Endothelial cell of umbilical vein (primary cell): Measurements from ENCODE around the gene SYCE1L. TPM values are rescaled to one million over a fixed set of nuclear protein-coding genes. Genes with fewer than 3 reads are reported as not detected.

Source experiments
- BruUV-seq: library from RNA; stranded (reverse); fragments of 400-500 nt; replicated peaks from 2 replicates; lab custom pipeline; 2021; lab: Mats Ljungman, UMichigan
- CTCF ChIA-PET: fragments of 300-600, 350-600 bp; sonication (Branson Sonifier 250); formaldehyde crosslinking; loops from one replicate; lab custom pipeline; 2021; ENCODE audit warnings: antibody characterized with exemption, inconsistent platforms; lab: Charles Lee
- POLR2A ChIA-PET: fragments of 300-600, 350-600 bp; sonication (Branson Sonifier 250); formaldehyde crosslinking; loops from one replicate; lab custom pipeline; 2021; ENCODE audit warnings: antibody characterized with exemption, inconsistent platforms; lab: Charles Lee
- DNase-seq: peaks from one replicate; pipeline ENCODE4 v3.0.0-alpha.2; 2011; ENCODE audit warnings: low read depth, low spot score
- FAIRE-seq: peaks from 2 replicates; lab custom pipeline; 2011; peaks lifted over from hg19 to GRCh38; lab: Jason Lieb, UNC
- H2AFZ ChIP-seq: 2 replicates; pipeline ENCODE4 v1.6.0; 2012; ENCODE audit warnings: low read depth, low read length, control low read depth, inconsistent platforms
- H3K27ac ChIP-seq: 2 replicates; pipeline ENCODE4 v1.5.1; 2011; ENCODE audit warnings: low read depth, mild to moderate bottlenecking, control low read depth, low read length, moderate library complexity; ENCODE audit not compliant: insufficient read depth
- H3K27me3 ChIP-seq, 2 experiments: 2 replicates each; pipeline versions ENCODE4 v1.6.0 to v1.6.1; 2011; ENCODE audit warnings: low read length in 2 of 2, mixed read lengths in 1 of 2; ENCODE audit not compliant: control insufficient read depth in 2 of 2, insufficient read depth in 2 of 2
- H3K36me3 ChIP-seq, 2 experiments: 2 replicates in 1 of 2; 3 replicates in 1 of 2; pipeline ENCODE4 v1.5.1; 2011; ENCODE audit warnings: low read length in 2 of 2, mild to moderate bottlenecking in 1 of 2, moderate library complexity in 1 of 2; ENCODE audit not compliant: control insufficient read depth in 2 of 2, insufficient read depth in 2 of 2; ENCODE audit errors: extremely low read depth in 1 of 2
- H3K4me1 ChIP-seq: 3 replicates; pipeline ENCODE4 v1.5.1; 2011; ENCODE audit warnings: mild to moderate bottlenecking, low read length; ENCODE audit not compliant: control insufficient read depth, insufficient read depth; ENCODE audit errors: extremely low read depth
- H3K4me2 ChIP-seq: 2 replicates; pipeline ENCODE4 v1.6.1; 2011; ENCODE audit warnings: low read length, control low read depth, mixed read lengths; ENCODE audit not compliant: insufficient read depth
- H3K4me3 ChIP-seq, 3 experiments: fragments of 200-600 bp in 1 of 3; sonication (generic), shearing (Covaris generic) in 1 of 3; replicated peaks in 1 of 3; 2 replicates each; pipeline ENCODE4 v1.5.1; 2011 to 2016; ENCODE audit warnings: control low read depth in 3 of 3, low read length in 3 of 3, mild to moderate bottlenecking in 2 of 3, inconsistent platforms in 1 of 3, low read depth in 1 of 3, moderate library complexity in 1 of 3; ENCODE audit not compliant: insufficient read depth in 1 of 3
- H3K79me2 ChIP-seq: 2 replicates; pipeline ENCODE4 v1.6.0; 2012; ENCODE audit warnings: low read length, inconsistent platforms; ENCODE audit not compliant: control insufficient read depth, insufficient read depth
- H3K9ac ChIP-seq: replicated peaks from 2 replicates; pipeline ENCODE3; 2011; ENCODE audit warnings: low read length, control low read depth; ENCODE audit not compliant: insufficient read depth; ENCODE audit errors: extremely low read depth
- H3K9me1 ChIP-seq: replicated peaks from 3 replicates; pipeline ENCODE4 v1.6.0; 2011; ENCODE audit warnings: mild to moderate bottlenecking, low read length; ENCODE audit not compliant: control insufficient read depth, insufficient read depth; ENCODE audit errors: extremely low read depth
- H3K9me3 ChIP-seq: replicated peaks from 2 replicates; pipeline ENCODE4 v1.5.1; 2012; ENCODE audit warnings: low read length, inconsistent platforms; ENCODE audit not compliant: control insufficient read depth, insufficient read depth
- H4K20me1 ChIP-seq: replicated peaks from 2 replicates; pipeline ENCODE3; 2011; ENCODE audit warnings: mild to moderate bottlenecking, low read length; ENCODE audit not compliant: control insufficient read depth, insufficient read depth; ENCODE audit errors: extremely low read depth
- CTCF ChIP-seq, 2 donors: IDR thresholded peaks; 1 replicate in 1 of 2; 2 replicates in 1 of 2; pipeline ENCODE4 v1.5.1; 2011; ENCODE audit warnings: low read length in 2 of 2, mild to moderate bottlenecking in 2 of 2, moderate library complexity in 2 of 2, control low read depth in 1 of 2, inconsistent platforms in 1 of 2, low read depth in 1 of 2; ENCODE audit not compliant: insufficient read depth in 1 of 2; ENCODE audit errors: extremely low read depth in 1 of 2
- EZH2 ChIP-seq: IDR thresholded peaks from 2 replicates; pipeline ENCODE4 v1.6.1; 2012; ENCODE audit warnings: borderline replicate concordance, low read depth, mild to moderate bottlenecking, moderate library complexity, low read length, inconsistent platforms; ENCODE audit not compliant: severe bottlenecking
- FOS ChIP-seq: IDR thresholded peaks from 2 replicates; pipeline ENCODE4 v1.6.1; 2011; ENCODE audit warnings: mild to moderate bottlenecking, low read length, moderate library complexity, borderline replicate concordance; ENCODE audit not compliant: insufficient read depth
- GATA2 ChIP-seq: IDR thresholded peaks from 2 replicates; pipeline ENCODE4 v1.7.0; 2011; ENCODE audit warnings: low read depth, mild to moderate bottlenecking, moderate library complexity, mixed read lengths, low read length; ENCODE audit not compliant: insufficient read length, insufficient read depth
- JUN ChIP-seq: IDR thresholded peaks from 2 replicates; pipeline ENCODE4 v1.6.1; 2011; ENCODE audit warnings: borderline replicate concordance, low read depth; ENCODE audit not compliant: insufficient read length, insufficient read depth
- MAX ChIP-seq: IDR thresholded peaks from 2 replicates; pipeline ENCODE4 v1.6.1; 2011; ENCODE audit not compliant: insufficient read depth, insufficient read length
- MYC ChIP-seq: IDR thresholded peaks from one replicate; pipeline ENCODE4 v1.6.1; 2011; ENCODE audit warnings: mild to moderate bottlenecking, low read depth, low read length
- POLR2A ChIP-seq: IDR thresholded peaks from 2 replicates; pipeline ENCODE4 v1.6.1; 2012; ENCODE audit warnings: low read depth, mild to moderate bottlenecking, control low read depth, low read length
- POLR2AphosphoS5 ChIP-seq: IDR thresholded peaks from 2 replicates; pipeline ENCODE4 v1.6.1; 2012; ENCODE audit warnings: low read depth, mild to moderate bottlenecking, control low read depth, low read length, moderate library complexity; ENCODE audit not compliant: insufficient read depth
- dilution Hi-C: fragments of 300-500 bp; cut with MboI; formaldehyde crosslinking; loops from one replicate; pipeline ENCODE4 v1.15.0; 2019; ENCODE audit warnings: low sequenced_read_pairs; ENCODE audit not compliant: extremely low pct_ligation_motif_present
- intact Hi-C: fragments of 100-400 bp; cut with micrococcal nuclease; formaldehyde crosslinking; loops from one replicate; pipeline ENCODE4 v1.10.0; 2022
- polyA plus RNA-seq, 4 experiments: library from polyadenylated mRNA; depleted of rRNA in 3 of 4; stranded (reverse) in 3 of 4; unstranded in 1 of 4; fragments of >200 nt; gene quantifications; 2 replicates each; pipeline versions ENCODE4 v1.2.1 to v1.2.3, GENCODE V29; 2011 to 2012; ENCODE audit warnings: missing spikeins in 1 of 4
- total RNA-seq: library from RNA; stranded (reverse); gene quantifications from 2 replicates; pipeline ENCODE4 v1.2.3, GENCODE V29; 2021

Gene SYCE1L
- total and polyA plus RNA-seq, 2 donors (not counting 3 experiments of a cell fraction or from before 2014, with no cell fraction given), result 6.8 to 13.7 TPM

- no peaks in the 10 kb centered on the region for H3K9me3 ChIP-seq
- no peaks in the 10 kb centered on the region for H3K9me1 ChIP-seq
- dilution Hi-C loops (no loop called here), intact Hi-C loops (no loop called here)
- FAIRE-seq (no peak), DNase-seq (no peak)
- H3K4me1 ChIP-seq, result no peaks in the 10 kb centered on the region
- no peak overlapping the region for H2AFZ ChIP-seq
- H3K27me3 ChIP-seq, result no peaks in the 10 kb centered on the region
- H3K79me2 ChIP-seq, result no peaks in the 10 kb centered on the region
- CTCF ChIA-PET, result interaction anchor here (0.6 to 1.3 kb wide), 4 partner anchors 11 to 360 kb away, joined by 3 to 4 read pairs (median 3); no protein-coding TSS in a partner anchor
- POLR2A ChIA-PET, result no interaction called here
- H3K27ac ChIP-seq, result no peak overlapping the region
- TF ChIP-seq MYC, result no peak
- TF ChIP-seq CTCF (IDR thresholded peaks at IDR 0.05; ENCODE audit: extremely low read depth in 1 of 2, insufficient read depth in 1 of 2, low read depth in 1 of 2, low read length in 2 of 2), result peak; percentile 41 to 44
- no peaks in the 10 kb centered on the region for H3K36me3 ChIP-seq
- no peaks in the 10 kb centered on the region for H4K20me1 ChIP-seq
- no peak overlapping the region for H3K9ac ChIP-seq
- H3K4me2 ChIP-seq, result no peak overlapping the region
- no peak overlapping the region for H3K4me3 ChIP-seq
- BruUV-seq, result no TSS peak
Observed at GRCh38 chr16:77223184-77223583, 24.0 kb downstream of the SYCE1L start.

- Histone ChIP-seq H2AFZ (no peak overlapping the region), H3K9me3 (no peaks in the 10 kb centered on the region), H3K9me1 (no peaks in the 10 kb centered on the region), H4K20me1 (no peaks in the 10 kb centered on the region), H3K27ac (no peak overlapping the region), H3K79me2 (no peaks in the 10 kb centered on the region), H3K9ac (no peak overlapping the region), H3K4me3 (no peak overlapping the region), H3K4me2 (no peak overlapping the region), H3K4me1 (no peaks in the 10 kb centered on the region), H3K27me3 (no peaks in the 10 kb centered on the region), H3K36me3 (no peaks in the 10 kb centered on the region)
- intact Hi-C loops, result no loop called here
- POLR2A ChIA-PET, result no interaction called here
- FAIRE-seq (no peak), DNase-seq (no peak)
- dilution Hi-C loops, result loop anchor here (25.0 kb wide), 1 partner anchor 362 kb away; no protein-coding TSS in a partner anchor
- TF ChIP-seq CTCF (IDR thresholded peaks at IDR 0.05; ENCODE audit: extremely low read depth in 1 of 2, insufficient read depth in 1 of 2, low read depth in 1 of 2, low read length in 2 of 2) (no peak), GATA2 (no peak), POLR2AphosphoS5 (no peak), MYC (no peak), JUN (no peak), MAX (no peak), FOS (no peak), POLR2A (no peak), EZH2 (no peak)
- no TSS peak for BruUV-seq
- CTCF ChIA-PET, result no interaction called here
Observed at GRCh38 chr16:77225182-77225581, 26.0 kb downstream of the SYCE1L start.
